Upper lobe of left lung (tissue), 6 donors: ENCODE measurements around the gene CSNK1G2. TPM values are rescaled to one million over a fixed set of nuclear protein-coding genes. Genes with fewer than 3 reads are reported as not detected.

Source experiments
- ATAC-seq, 2 donors: fragments of 200-7000 bp; cut with Tn5 transposase; one replicate each; pipeline ENCODE4 v1.9.1; 2022; ENCODE audit warnings: mild to moderate bottlenecking in 2 of 2, moderate library complexity in 2 of 2; ENCODE audit not compliant: low FRiP score in 2 of 2
- DNase-seq, 2 donors: peaks; one replicate each; pipeline ENCODE4 v3.0.0-alpha.2; 2019 to 2020
- H3K27ac ChIP-seq, 4 donors: fragments of 200-600 bp; sonication (generic); one replicate each; pipeline ENCODE4 v1.5.1; 2016 to 2019
- H3K27me3 ChIP-seq, 4 donors: fragments of 200-600 bp; sonication (generic); one replicate each; pipeline ENCODE4 v1.5.1; 2017 to 2019
- H3K36me3 ChIP-seq, 4 donors: fragments of 200-600 bp; sonication (generic); one replicate each; pipeline ENCODE4 v1.5.1; 2016 to 2019
- H3K4me1 ChIP-seq, 4 donors: fragments of 200-600 bp; sonication (generic); one replicate each; pipeline ENCODE4 v1.5.1; 2018 to 2019
- H3K4me3 ChIP-seq, 4 donors: fragments of 200-600 bp; sonication (generic); one replicate each; pipeline ENCODE4 v1.5.1; 2017 to 2019; ENCODE audit warnings: mild to moderate bottlenecking in 2 of 4, moderate library complexity in 1 of 4
- H3K9me3 ChIP-seq, 4 donors: fragments of 200-600 bp; sonication (generic); one replicate each; pipeline ENCODE4 v1.5.1; 2018 to 2019
- CTCF ChIP-seq, 6 experiments: fragments of 450-650 bp in 4 of 6; fragments of 200-600 bp in 2 of 6; sonication (generic) in 2 of 6; IDR thresholded peaks; one replicate each; pipeline ENCODE4 v1.5.1; 2016 to 2019; ENCODE audit warnings: antibody characterized with exemption in 6 of 6
- EP300 ChIP-seq, 4 donors: sonication (generic); formaldehyde crosslinking; IDR thresholded peaks; one replicate each; pipeline ENCODE4 v1.5.1; 2017; ENCODE audit warnings: antibody characterized with exemption in 4 of 4, control low read depth in 2 of 4
- POLR2A ChIP-seq, 4 donors: fragments of 450-650 bp; IDR thresholded peaks; one replicate each; pipeline ENCODE4 v1.5.1; 2016 to 2017; ENCODE audit warnings: antibody characterized with exemption in 4 of 4, mild to moderate bottlenecking in 2 of 4
- POLR2AphosphoS5 ChIP-seq, 2 donors: sonication (generic); formaldehyde crosslinking; IDR thresholded peaks; one replicate each; pipeline ENCODE4 v1.5.1; 2017; ENCODE audit warnings: antibody characterized with exemption in 2 of 2
- WGBS, 2 donors: methylation state at CpG; one replicate each; pipeline ENCODE4 v1.1.5; 2017 to 2018; 5-methylcytosine and 5-hydroxymethylcytosine counted together
- total RNA-seq, 6 donors: library from RNA; depleted of rRNA in 4 of 6; stranded (reverse); fragments of >200 nt in 4 of 6; gene quantifications; one replicate each; pipeline versions ENCODE4 v1.1.0 to v1.2.1, GENCODE V29; 2016 to 2021
- donor health status: DM: no; HTN: no; CAD: no; lungs with moderate emphysema.
- donor health status: DM: no; HTN: yes; CAD: no; lungs with severe emphysema.

CSNK1G2 gene
- total RNA-seq, 6 donors from 2014 or later: 49.9 to 176 (median 75.4) TPM

GRCh38 chr19:1955171-1956121 lies 14.5 kb downstream of the CSNK1G2 start:
- H3K27ac ChIP-seq: no peak overlapping the region
- peaks cover 0 to 34% (median 15%) of the 10 kb centered on the region in 4 donors for H3K36me3 ChIP-seq
- H3K27me3 ChIP-seq: no peaks in the 10 kb centered on the region
- H3K4me1 ChIP-seq: peaks cover 0 to 5% (median 0%) of the 10 kb centered on the region in 4 donors
- ATAC-seq (no peak), DNase-seq (peak in 1 of 2 donors; percentile 76)
- H3K9me3 ChIP-seq: no peaks in the 10 kb centered on the region
- H3K4me3 ChIP-seq: no peak overlapping the region
- TF ChIP-seq POLR2AphosphoS5 (IDR thresholded peaks at IDR 0.05) (no peak), CTCF (IDR thresholded peaks at IDR 0.05) (no peak), EP300 (IDR thresholded peaks at IDR 0.05) (no peak), POLR2A (IDR thresholded peaks at IDR 0.05) (no peak)
- WGBS, 2 donors: 77 to 97% methylated on average over 14 to 35 of the region's 51 CpGs

- Histone ChIP-seq H3K4me3 (no peak overlapping the region), H3K9me3 (no peaks in the 10 kb centered on the region), H3K27me3 (no peaks in the 10 kb centered on the region), H3K27ac (no peak overlapping the region), H3K4me1 (peaks cover 0 to 5% (median 0%) of the 10 kb centered on the region in 4 donors), H3K36me3 (peaks cover 0 to 31% (median 15%) of the 10 kb centered on the region in 4 donors)
- WGBS, 2 donors: 94 to 97% methylated on average over 6 to 12 of the region's 12 CpGs
- DNase-seq (no peak), ATAC-seq (no peak)
- TF ChIP-seq EP300 (IDR thresholded peaks at IDR 0.05) (no peak), POLR2AphosphoS5 (IDR thresholded peaks at IDR 0.05) (no peak), POLR2A (IDR thresholded peaks at IDR 0.05) (no peak), CTCF (IDR thresholded peaks at IDR 0.05) (no peak)
Measured at GRCh38 chr19:1956122-1956494, 15.1 kb downstream of the CSNK1G2 start.

- peaks cover 0 to 5% (median 0%) of the 10 kb centered on the region in 4 donors for H3K4me1 ChIP-seq
- no peak for TF ChIP-seq EP300 (IDR thresholded peaks at IDR 0.05)
- no peak for TF ChIP-seq POLR2A (IDR thresholded peaks at IDR 0.05)
- no peak for TF ChIP-seq CTCF (IDR thresholded peaks at IDR 0.05)
- TF ChIP-seq POLR2AphosphoS5 (IDR thresholded peaks at IDR 0.05): no peak
- H3K4me3 ChIP-seq: no peak overlapping the region
- DNase-seq: peak in 1 of 2 donors; percentile 71
- 89 to 90% methylated on average over 21 to 28 of the region's 28 CpGs for WGBS, 2 donors
- ATAC-seq: no peak
- H3K27me3 ChIP-seq: no peaks in the 10 kb centered on the region
- no peaks in the 10 kb centered on the region for H3K9me3 ChIP-seq
- peaks cover 0 to 31% (median 17%) of the 10 kb centered on the region in 4 donors for H3K36me3 ChIP-seq
- no peak overlapping the region for H3K27ac ChIP-seq
Measured at GRCh38 chr19:1956868-1957492, 16.0 kb downstream of the CSNK1G2 start.

GRCh38 chr19:1957562-1958248 lies 16.7 kb downstream of the CSNK1G2 start:
- peaks cover 0 to 25% (median 15%) of the 10 kb centered on the region in 4 donors for H3K36me3 ChIP-seq
- no peaks in the 10 kb centered on the region for H3K27me3 ChIP-seq
- DNase-seq (peak in 1 of 2 donors; percentile 61), ATAC-seq (no peak)
- TF ChIP-seq POLR2A (IDR thresholded peaks at IDR 0.05): no peak
- TF ChIP-seq CTCF (IDR thresholded peaks at IDR 0.05): no peak
- no peak for TF ChIP-seq EP300 (IDR thresholded peaks at IDR 0.05)
- TF ChIP-seq POLR2AphosphoS5 (IDR thresholded peaks at IDR 0.05): no peak
- H3K4me3 ChIP-seq: no peak overlapping the region
- no peak overlapping the region for H3K27ac ChIP-seq
- WGBS, 2 donors: 81 to 87% methylated on average over 20 to 39 of the region's 40 CpGs
- peaks cover 0 to 5% (median 0%) of the 10 kb centered on the region in 4 donors for H3K4me1 ChIP-seq
- H3K9me3 ChIP-seq: no peaks in the 10 kb centered on the region
